ENCODE results near the gene MSH4.
"Not testable (repeated sequence)": the region's sequence is repeated elsewhere in the genome, so short reads cannot be mapped to it uniquely, and the experiment has no call there.

MSH4 gene

GRCh38 chr1:75795703-75796193, 934 bp upstream of the MSH4 start:
- Histone ChIP-seq H3K9me3 (no peaks in the 10 kb centered on the region), H3K36me3 (peaks cover 46% of the 10 kb centered on the region), H3K4me3 (ENCODE audit: low read depth, low read length) (no peak overlapping the region), H3K27me3 (no peaks in the 10 kb centered on the region), H3K4me1 (no peaks in the 10 kb centered on the region)
- TF ChIP-seq, protein P1, sequence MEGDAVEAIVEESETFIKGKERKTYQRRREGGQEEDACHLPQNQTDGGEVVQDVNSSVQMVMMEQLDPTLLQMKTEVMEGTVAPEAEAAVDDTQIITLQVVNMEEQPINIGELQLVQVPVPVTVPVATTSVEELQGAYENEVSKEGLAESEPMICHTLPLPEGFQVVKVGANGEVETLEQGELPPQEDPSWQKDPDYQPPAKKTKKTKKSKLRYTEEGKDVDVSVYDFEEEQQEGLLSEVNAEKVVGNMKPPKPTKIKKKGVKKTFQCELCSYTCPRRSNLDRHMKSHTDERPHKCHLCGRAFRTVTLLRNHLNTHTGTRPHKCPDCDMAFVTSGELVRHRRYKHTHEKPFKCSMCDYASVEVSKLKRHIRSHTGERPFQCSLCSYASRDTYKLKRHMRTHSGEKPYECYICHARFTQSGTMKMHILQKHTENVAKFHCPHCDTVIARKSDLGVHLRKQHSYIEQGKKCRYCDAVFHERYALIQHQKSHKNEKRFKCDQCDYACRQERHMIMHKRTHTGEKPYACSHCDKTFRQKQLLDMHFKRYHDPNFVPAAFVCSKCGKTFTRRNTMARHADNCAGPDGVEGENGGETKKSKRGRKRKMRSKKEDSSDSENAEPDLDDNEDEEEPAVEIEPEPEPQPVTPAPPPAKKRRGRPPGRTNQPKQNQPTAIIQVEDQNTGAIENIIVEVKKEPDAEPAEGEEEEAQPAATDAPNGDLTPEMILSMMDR (IDR thresholded peaks at IDR 0.05; ENCODE audit: low read depth, low read length), result no peak
- DNase-seq, result no peak

- peaks cover 37% of the 10 kb centered on the region for H3K36me3 ChIP-seq
- 0 out of 2 replicates have a peak overlapping the region, but pooled peaks have one; percentile 8 for H3K4me3 ChIP-seq (ENCODE audit: low read depth, low read length)
- no peaks in the 10 kb centered on the region for H3K4me1 ChIP-seq
- H3K27me3 ChIP-seq, result no peaks in the 10 kb centered on the region
- TF ChIP-seq, protein P1 (IDR thresholded peaks at IDR 0.05; ENCODE audit: low read depth, low read length), result no peak
- DNase-seq, result no peak
- no peaks in the 10 kb centered on the region for H3K9me3 ChIP-seq
These were observed 549 bp downstream of the MSH4 start for GRCh38 chr1:75797273-75797588.

GRCh38 chr1:75797606-75798216, 1.0 kb downstream of the MSH4 start:
- H3K4me1 ChIP-seq, result no peaks in the 10 kb centered on the region
- DNase-seq, result no peak
- TF ChIP-seq, protein P1 (IDR thresholded peaks at IDR 0.05; ENCODE audit: low read depth, low read length), result no peak
- H3K4me3 ChIP-seq (ENCODE audit: low read depth, low read length), result no peak overlapping the region
- peaks cover 32% of the 10 kb centered on the region for H3K36me3 ChIP-seq
- H3K27me3 ChIP-seq, result no peaks in the 10 kb centered on the region
- no peaks in the 10 kb centered on the region for H3K9me3 ChIP-seq

GRCh38 chr1:75801480-75801879, 4.8 kb downstream of the MSH4 start:
- H3K9me3 ChIP-seq; H3K4me1 ChIP-seq; H3K36me3 ChIP-seq; DNase-seq; H3K27me3 ChIP-seq; H3K4me3 ChIP-seq (ENCODE audit: low read depth, low read length): not testable (repeated sequence)

GRCh38 chr1:75808921-75809320, 12.2 kb downstream of the MSH4 start:
- H3K36me3 ChIP-seq, result no peaks in the 10 kb centered on the region
- H3K27me3 ChIP-seq, result no peaks in the 10 kb centered on the region
- no peaks in the 10 kb centered on the region for H3K9me3 ChIP-seq
- DNase-seq, result no peak
- no peak overlapping the region for H3K4me3 ChIP-seq (ENCODE audit: low read depth, low read length)
- no peaks in the 10 kb centered on the region for H3K4me1 ChIP-seq
- TF ChIP-seq, protein P1 (IDR thresholded peaks at IDR 0.05; ENCODE audit: low read depth, low read length), result no peak

DNA sequence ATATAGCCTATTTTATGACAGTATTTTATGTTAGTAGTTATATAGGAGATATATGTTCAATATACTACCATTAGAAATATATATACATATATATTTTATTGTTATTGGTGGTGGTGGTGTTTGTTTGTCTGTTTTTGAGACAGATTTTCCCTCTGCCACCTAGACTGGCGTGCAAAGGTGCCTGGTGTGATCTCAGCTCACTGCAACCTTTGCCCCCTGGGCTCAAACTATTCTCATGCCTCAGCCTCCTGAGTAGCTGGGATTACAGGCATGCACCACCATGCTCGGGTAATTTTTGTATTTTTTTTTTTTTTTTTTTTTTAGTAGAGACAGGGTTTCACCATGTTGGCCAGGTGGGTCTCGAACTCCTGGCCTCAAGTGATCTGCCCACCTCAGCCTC, 13.4 kb downstream of the MSH4 start:
- not testable (repeated sequence) for H3K4me3 ChIP-seq (ENCODE audit: low read depth, low read length); H3K9me3 ChIP-seq; H3K36me3 ChIP-seq; H3K27me3 ChIP-seq; H3K4me1 ChIP-seq; DNase-seq

DNA sequence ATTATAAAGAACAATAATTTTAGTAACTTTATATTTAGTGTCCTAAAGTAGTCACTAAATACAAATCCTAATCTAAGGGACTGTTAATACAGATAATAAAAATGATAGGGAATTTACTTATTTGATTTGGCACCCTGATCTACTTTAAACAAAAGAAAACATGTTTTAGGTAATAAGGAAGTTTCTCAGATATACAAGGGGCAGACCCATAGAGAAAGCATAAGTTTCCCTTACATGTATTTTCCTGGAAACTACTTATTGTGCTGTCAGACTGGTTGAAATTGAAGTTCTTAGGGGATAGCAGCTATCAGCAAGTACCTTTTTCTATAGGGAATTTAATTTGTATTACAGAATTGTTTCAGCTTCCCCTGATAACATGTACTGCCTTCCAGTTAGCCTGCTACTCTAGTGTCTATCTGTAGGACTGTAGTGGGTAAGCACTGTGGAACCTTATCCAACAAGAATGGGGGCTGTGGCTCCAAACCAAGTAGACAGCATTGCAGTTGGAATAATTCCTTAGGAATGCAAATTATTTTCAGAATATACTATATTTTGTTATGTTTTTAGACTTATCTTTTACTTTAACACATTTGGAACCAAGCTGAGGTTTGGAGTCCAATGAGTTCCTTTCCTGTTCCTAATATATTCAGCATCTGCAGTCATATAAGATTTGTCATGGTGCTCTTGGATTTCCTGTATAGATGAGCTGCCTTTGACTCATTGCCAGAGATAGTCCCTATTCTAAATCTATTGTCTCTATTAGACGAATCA, 14.7 kb downstream of the MSH4 start:
- no peak for DNase-seq
- no peaks in the 10 kb centered on the region for H3K4me1 ChIP-seq
- no peaks in the 10 kb centered on the region for H3K27me3 ChIP-seq
- no peaks in the 10 kb centered on the region for H3K36me3 ChIP-seq
- TF ChIP-seq, protein P1 (IDR thresholded peaks at IDR 0.05; ENCODE audit: low read depth, low read length), result no peak
- no peak overlapping the region for H3K4me3 ChIP-seq (ENCODE audit: low read depth, low read length)
- no peaks in the 10 kb centered on the region for H3K9me3 ChIP-seq

Data from BE2C (cell line).